ENCODE data around the gene FUT7. TPM values are rescaled to one million over a fixed set of nuclear protein-coding genes. Genes with fewer than 3 reads are reported as not detected.
A peak's percentile ranks its signal among the peaks of the same experiment; 100 is the strongest.
"Not testable (repeated sequence)": the region's sequence is repeated elsewhere in the genome, so short reads cannot be mapped to it uniquely, and the experiment has no call there.

FUT7 gene
- total and polyA plus RNA-seq, 2 of the 13 experiments (the other 11 are each of a cell fraction or from before 2014, with no cell fraction given), result 0.05 TPM; not detected in 1

GRCh38 chr9:137033481-137033880 lies 1.6 kb upstream of the FUT7 start:
- in situ Hi-C loops (cut with HindIII; ENCODE audit: extremely low pct_ligation_motif_present, low pct_unique_long_range_greater_than_20kb), result loop anchor here (5.0 to 10.0 kb wide), 2 partner anchors 86 to 189 kb away; partner anchors contain the start of genes AJM1, C8G and PHPT1
- BruUV-seq (replicated peaks); H2AFZ ChIP-seq (ENCODE audit: low read length); intact Hi-C loops (cut with micrococcal nuclease; ENCODE audit: unreplicated experiment); DNase-seq (ENCODE audit: low spot score); H3K4me2 ChIP-seq (ENCODE audit: low read depth, low read length); ATAC-seq; H3K27ac ChIP-seq (ENCODE audit: extremely low read length, insufficient read depth, low read length); H3K4me3 ChIP-seq (replicated peaks in 1 of 3; ENCODE audit: insufficient read depth in 1 of 3, low read depth in 2 of 3, low read length in 3 of 3); H3K79me2 ChIP-seq (ENCODE audit: insufficient read depth, low read length); H3K9me3 ChIP-seq (ENCODE audit: low read length); FAIRE-seq; H3K36me3 ChIP-seq (replicated peaks in 1 of 2; ENCODE audit: control insufficient read depth in 1 of 2, insufficient read depth in 2 of 2, low read length in 2 of 2); H4K20me1 ChIP-seq (ENCODE audit: insufficient read depth, low read length); POLR2A ChIA-PET; CTCF ChIA-PET (ENCODE audit: low intra/inter-chr PET ratio, low total read pairs); H3K9ac ChIP-seq (ENCODE audit: insufficient read depth, low read depth, low read length): not testable (repeated sequence)
- Histone ChIP-seq H3K4me1 (ENCODE audit: insufficient read depth, low read length) (peaks cover 64% of the 10 kb centered on the region), H3K27me3 (ENCODE audit: control insufficient read depth in 1 of 2, insufficient read depth in 2 of 2, low read length in 2 of 2) (peaks cover 0 to 14% of the 10 kb centered on the region in 2 experiments; a peak in 1 of 5 replicates)
- WGBS (ENCODE audit: low lambda C conversion rate), result 74% methylated on average over 5 of the region's 5 CpGs
- TF ChIP-seq ZNF121 (CRISPR knock-in tag; IDR thresholded peaks at IDR 0.05), result peak; percentile 64; the same call in 1 of the 2 replicates
- 0 out of 2 replicates have a peak, but pooled peaks have one; percentile 41 for TF ChIP-seq ZNF263 (CRISPR knock-in tag; IDR thresholded peaks at IDR 0.05)
- peak; percentile 21; the same call in 1 of the 2 replicates for TF ChIP-seq ZNF770 (CRISPR knock-in tag; IDR thresholded peaks at IDR 0.05)

GRCh38 chr9:137032858-137033257 lies 970 bp upstream of the FUT7 start:
- no peak overlapping the region for H3K4me3 ChIP-seq (replicated peaks in 1 of 3; ENCODE audit: insufficient read depth in 1 of 3, low read depth in 2 of 3, low read length in 3 of 3)
- peaks cover 0 to 14% of the 10 kb centered on the region in 2 experiments; a peak in 1 of 5 replicates for H3K27me3 ChIP-seq (ENCODE audit: control insufficient read depth in 1 of 2, insufficient read depth in 2 of 2, low read length in 2 of 2)
- no peak overlapping the region for H3K9ac ChIP-seq (ENCODE audit: insufficient read depth, low read depth, low read length)
- no peak for FAIRE-seq
- no TSS peak for BruUV-seq (replicated peaks)
- no peak for ATAC-seq
- 20% methylated on average over 4 of the region's 10 CpGs for WGBS (ENCODE audit: low lambda C conversion rate)
- no peaks in the 10 kb centered on the region for H3K36me3 ChIP-seq (replicated peaks in 1 of 2; ENCODE audit: control insufficient read depth in 1 of 2, insufficient read depth in 2 of 2, low read length in 2 of 2)
- H3K9me3 ChIP-seq (ENCODE audit: low read length), result no peaks in the 10 kb centered on the region
- intact Hi-C loops (cut with micrococcal nuclease; ENCODE audit: unreplicated experiment), result no loop called here
- CTCF ChIA-PET (ENCODE audit: low intra/inter-chr PET ratio, low total read pairs), result no interaction called here
- peaks cover 65% of the 10 kb centered on the region for H3K4me1 ChIP-seq (ENCODE audit: insufficient read depth, low read length)
- no peaks in the 10 kb centered on the region for H3K79me2 ChIP-seq (ENCODE audit: insufficient read depth, low read length)
- in situ Hi-C loops (cut with HindIII; ENCODE audit: extremely low pct_ligation_motif_present, low pct_unique_long_range_greater_than_20kb), result loop anchor here (5.0 to 10.0 kb wide), 2 partner anchors 86 to 188 kb away; partner anchors contain the start of genes AJM1, C8G and PHPT1
- POLR2A ChIA-PET, result no interaction called here
- TF ChIP-seq ZHX2 (IDR thresholded peaks at IDR 0.05; ENCODE audit: low read depth) (no peak), ZHX2 (CRISPR knock-in tag; IDR thresholded peaks at IDR 0.05; ENCODE audit: borderline replicate concordance) (no peak), ZNF770 (CRISPR knock-in tag; IDR thresholded peaks at IDR 0.05) (0 out of 2 replicates have a peak, but pooled peaks have one; percentile 7)
- H3K4me2 ChIP-seq (ENCODE audit: low read depth, low read length), result no peak overlapping the region; the same call in 1 of the 2 replicates
- no peak overlapping the region for H2AFZ ChIP-seq (ENCODE audit: low read length)
- DNase-seq (ENCODE audit: low spot score), result no peak
- H4K20me1 ChIP-seq (ENCODE audit: insufficient read depth, low read length), result no peaks in the 10 kb centered on the region
- no peak overlapping the region for H3K27ac ChIP-seq (ENCODE audit: extremely low read length, insufficient read depth, low read length)
